K562 (cell line): ENCODE results near the gene ZNF467. TPM values are rescaled to one million over a fixed set of nuclear protein-coding genes. Genes with fewer than 3 reads are reported as not detected.

Experiments used
- CBFA2T3 ChIP-seq: fragments of 450-650 bp; IDR thresholded peaks from 2 replicates; pipeline ENCODE4 v1.6.1; 2017
- CBFB ChIP-seq: sonication (generic); formaldehyde crosslinking; IDR thresholded peaks from 2 replicates; pipeline ENCODE4 v1.4.0; 2020; ENCODE audit warnings: mild to moderate bottlenecking, missing genetic modification reagents
- CBX5 ChIP-seq: IDR thresholded peaks from 2 replicates; pipeline ENCODE4 v1.6.1; 2014; ENCODE audit warnings: low read depth, borderline replicate concordance
- DPF2 ChIP-seq: fragments of 450-650 bp; IDR thresholded peaks from 2 replicates; pipeline ENCODE4 v1.6.1; 2016
- EGR1 ChIP-seq: fragments of 450-650 bp; conservative IDR thresholded peaks from 2 replicates; pipeline ENCODE4 v1.6.1; 2017; ENCODE audit warnings: mild to moderate bottlenecking
- ETS1 ChIP-seq: conservative IDR thresholded peaks from 2 replicates; pipeline ENCODE4 v1.6.1; 2011; ENCODE audit warnings: low read depth, mild to moderate bottlenecking, low read length; ENCODE audit not compliant: control insufficient read depth
- GATA2 ChIP-seq: sonication (generic); formaldehyde crosslinking; IDR thresholded peaks from 2 replicates; pipeline ENCODE4 v1.4.0; 2020; ENCODE audit warnings: mild to moderate bottlenecking, missing genetic modification reagents
- HDAC2 ChIP-seq: fragments of 450-650 bp; IDR thresholded peaks from 2 replicates; pipeline ENCODE4 v1.6.1; 2016; ENCODE audit warnings: mild to moderate bottlenecking
- HNRNPK ChIP-seq: fragments of 200-400 bp; formaldehyde crosslinking; IDR thresholded peaks from one replicate; pipeline ENCODE4 v1.6.1; 2018; ENCODE audit warnings: mild to moderate bottlenecking, low read depth, low read length; ENCODE audit not compliant: poor library complexity, severe bottlenecking
- JUN ChIP-seq, 2 experiments: sonication (generic) in 1 of 2; formaldehyde crosslinking in 1 of 2; IDR thresholded peaks; 2 replicates each; pipeline versions ENCODE4 v1.6.1 to v1.8.0; 2012 to 2022; ENCODE audit warnings: borderline replicate concordance in 2 of 2, mild to moderate bottlenecking in 2 of 2, improper control_type of control experiment in 1 of 2, low read depth in 1 of 2, low read length in 1 of 2, missing genetic modification reagents in 1 of 2
- MEF2D ChIP-seq: conservative IDR thresholded peaks from 2 replicates; pipeline ENCODE4 v1.6.1; 2016; ENCODE audit warnings: low read depth, missing genetic modification characterization, missing compliant biosample characterization
- MTA3 ChIP-seq: fragments of 450-650 bp; formaldehyde crosslinking; IDR thresholded peaks from 2 replicates; pipeline ENCODE4 v1.6.1; 2017; ENCODE audit warnings: mild to moderate bottlenecking, borderline replicate concordance
- NR0B1 ChIP-seq: fragments of 450-650 bp; IDR thresholded peaks from one replicate; pipeline ENCODE4 v1.6.1; 2018; ENCODE audit warnings: mild to moderate bottlenecking, moderate library complexity; ENCODE audit not compliant: partially characterized antibody
- NRF1 ChIP-seq, 2 experiments: fragments of 450-650 bp; IDR thresholded peaks in 1 of 2; conservative IDR thresholded peaks in 1 of 2; 2 replicates each; pipeline ENCODE4 v1.6.1; 2014; ENCODE audit warnings: mild to moderate bottlenecking in 2 of 2
- STAT5A ChIP-seq: IDR thresholded peaks from 2 replicates; pipeline ENCODE4 v1.6.1; 2012; ENCODE audit warnings: low read length, inconsistent platforms, borderline replicate concordance
- ZNF263 ChIP-seq: sonication (generic); formaldehyde crosslinking; IDR thresholded peaks from 2 replicates; pipeline ENCODE4 v1.8.0; 2022; ENCODE audit warnings: mild to moderate bottlenecking, missing genetic modification reagents, borderline replicate concordance
- ZNF311 ChIP-seq: fragments of 250-450 bp; sonication (Bioruptor Pico); IDR thresholded peaks from 2 replicates; pipeline ENCODE4 v1.4.0; 2020; ENCODE audit warnings: mild to moderate bottlenecking, moderate library complexity
- ZNF57 ChIP-seq: fragments of 450-650 bp; formaldehyde crosslinking; IDR thresholded peaks from 2 replicates; pipeline ENCODE4 v1.4.0; 2020; ENCODE audit warnings: mild to moderate bottlenecking, moderate library complexity
- polyA plus RNA-seq, 8 experiments: library from polyadenylated mRNA; depleted of rRNA in 4 of 8; stranded (reverse) in 5 of 8; unstranded in 3 of 8; fragments of >200 nt; fragmentation: Nextera tagmentation in 2 of 8; fragmentation: Illumina TruSeq in 1 of 8; extraction: Ambion mirVana in 2 of 8; extraction: Trizol in 1 of 8; gene quantifications; 2 replicates each; pipeline versions ENCODE4 v1.2.1 to v1.2.3, GENCODE V29; 2011 to 2014; ENCODE audit warnings: inconsistent platforms in 1 of 8, missing spikeins in 1 of 8
- total RNA-seq, 7 experiments: library from RNA; depleted of rRNA in 6 of 7; stranded (reverse); fragments of >200 nt in 6 of 7; fragmentation: Illumina TruSeq in 2 of 7; extraction: Trizol in 2 of 7; gene quantifications; 2 replicates each; pipeline versions ENCODE4 v1.2.1 to v1.2.3, GENCODE V29; 2011 to 2021; ENCODE audit warnings: low replicate concordance in 1 of 7
- TF ChIP-seq, protein P1 (sequence below), 2 experiments: fragments of 450-650 bp in 1 of 2; IDR thresholded peaks; 2 replicates each; pipeline ENCODE4 v1.6.1; 2011 to 2017; ENCODE audit warnings: low read depth in 2 of 2, antibody characterized with exemption in 1 of 2, borderline replicate concordance in 1 of 2, low read length in 1 of 2, mild to moderate bottlenecking in 1 of 2, mixed read lengths in 1 of 2; ENCODE audit not compliant: control insufficient read depth in 1 of 2
- TF ChIP-seq, protein P2 (sequence below): fragments of 450-650 bp; IDR thresholded peaks from 2 replicates; pipeline ENCODE4 v1.7.1; 2018; ENCODE audit warnings: mild to moderate bottlenecking, low read depth; ENCODE audit not compliant: partially characterized antibody

Gene ZNF467
- total and polyA plus RNA-seq, 9 of the 15 experiments (the other 6 are each of a cell fraction or from before 2014, with no cell fraction given) = 0.32 to 14.2 (median 1.7) TPM

DNA sequence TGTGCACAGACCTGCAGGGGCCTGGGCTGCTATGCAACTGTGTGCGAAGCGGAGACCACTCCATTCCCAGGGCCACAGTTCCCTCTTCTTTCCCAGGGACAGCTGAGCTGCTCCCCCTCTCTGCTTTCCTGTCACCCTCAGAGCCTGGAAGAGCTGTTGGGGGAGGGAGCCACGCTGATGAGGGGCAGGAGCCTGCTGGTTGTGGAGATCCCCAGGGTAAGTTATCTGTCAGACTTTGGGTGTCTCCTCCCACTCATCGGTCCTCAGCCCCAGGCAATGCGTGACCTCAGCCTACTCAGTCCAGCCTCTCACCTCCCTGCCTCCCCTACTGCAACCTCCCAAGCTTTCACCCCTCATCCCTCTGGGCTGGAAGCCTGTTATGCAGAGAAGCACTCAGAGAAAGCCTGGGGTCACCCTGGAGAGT lies 53.5 kb downstream of the ZNF467 start (continued):
- TF ChIP-seq, protein P1, sequence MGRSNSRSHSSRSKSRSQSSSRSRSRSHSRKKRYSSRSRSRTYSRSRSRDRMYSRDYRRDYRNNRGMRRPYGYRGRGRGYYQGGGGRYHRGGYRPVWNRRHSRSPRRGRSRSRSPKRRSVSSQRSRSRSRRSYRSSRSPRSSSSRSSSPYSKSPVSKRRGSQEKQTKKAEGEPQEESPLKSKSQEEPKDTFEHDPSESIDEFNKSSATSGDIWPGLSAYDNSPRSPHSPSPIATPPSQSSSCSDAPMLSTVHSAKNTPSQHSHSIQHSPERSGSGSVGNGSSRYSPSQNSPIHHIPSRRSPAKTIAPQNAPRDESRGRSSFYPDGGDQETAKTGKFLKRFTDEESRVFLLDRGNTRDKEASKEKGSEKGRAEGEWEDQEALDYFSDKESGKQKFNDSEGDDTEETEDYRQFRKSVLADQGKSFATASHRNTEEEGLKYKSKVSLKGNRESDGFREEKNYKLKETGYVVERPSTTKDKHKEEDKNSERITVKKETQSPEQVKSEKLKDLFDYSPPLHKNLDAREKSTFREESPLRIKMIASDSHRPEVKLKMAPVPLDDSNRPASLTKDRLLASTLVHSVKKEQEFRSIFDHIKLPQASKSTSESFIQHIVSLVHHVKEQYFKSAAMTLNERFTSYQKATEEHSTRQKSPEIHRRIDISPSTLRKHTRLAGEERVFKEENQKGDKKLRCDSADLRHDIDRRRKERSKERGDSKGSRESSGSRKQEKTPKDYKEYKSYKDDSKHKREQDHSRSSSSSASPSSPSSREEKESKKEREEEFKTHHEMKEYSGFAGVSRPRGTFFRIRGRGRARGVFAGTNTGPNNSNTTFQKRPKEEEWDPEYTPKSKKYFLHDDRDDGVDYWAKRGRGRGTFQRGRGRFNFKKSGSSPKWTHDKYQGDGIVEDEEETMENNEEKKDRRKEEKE (IDR thresholded peaks at IDR 0.05; ENCODE audit: borderline replicate concordance in 1 of 2, control insufficient read depth in 1 of 2, low read depth in 2 of 2, low read length in 1 of 2) = 0 out of 4 replicates have a peak, but pooled peaks of 1 of the 2 experiments have one; percentile 43
- TF ChIP-seq CBFA2T3 (peak; percentile 82), CBX5 (0 out of 2 replicates have a peak, but pooled peaks have one; percentile 46), DPF2 (peak; percentile 57), ZNF311 (CRISPR knock-in tag) (no peak), STAT5A (peak; percentile 31; the same call in 1 of the 2 replicates), MEF2D (no peak), GATA2 (CRISPR knock-in tag) (peak; percentile 24; the same call in 1 of the 2 replicates), JUN (IDR thresholded peaks at IDR 0.05; ENCODE audit: borderline replicate concordance, low read depth, low read length) (peak; percentile 71; the same call in 1 of the 2 replicates), JUN (CRISPR knock-in tag; IDR thresholded peaks at IDR 0.05; ENCODE audit: borderline replicate concordance) (no peak; the same call in 1 of the 2 replicates), HNRNPK (no peak), ZNF57 (CRISPR knock-in tag) (no peak), MTA3 (0 out of 2 replicates have a peak, but pooled peaks have one; percentile 36), NR0B1 (no peak), CBFB (0 out of 2 replicates have a peak, but pooled peaks have one; percentile 41), HDAC2 (0 out of 2 replicates have a peak, but pooled peaks have one; percentile 26), EGR1 (peak; percentile 88), NRF1 (conservative IDR thresholded peaks at IDR 0.05 in 1 of 2, IDR thresholded peaks at IDR 0.05 in 1 of 2) (peak in 1 of 2 experiments; percentile 37; a peak in 2 of 4 replicates), ETS1 (no peak), ZNF263 (peak; percentile 43; the same call in 1 of the 2 replicates)
- TF ChIP-seq, protein P2, sequence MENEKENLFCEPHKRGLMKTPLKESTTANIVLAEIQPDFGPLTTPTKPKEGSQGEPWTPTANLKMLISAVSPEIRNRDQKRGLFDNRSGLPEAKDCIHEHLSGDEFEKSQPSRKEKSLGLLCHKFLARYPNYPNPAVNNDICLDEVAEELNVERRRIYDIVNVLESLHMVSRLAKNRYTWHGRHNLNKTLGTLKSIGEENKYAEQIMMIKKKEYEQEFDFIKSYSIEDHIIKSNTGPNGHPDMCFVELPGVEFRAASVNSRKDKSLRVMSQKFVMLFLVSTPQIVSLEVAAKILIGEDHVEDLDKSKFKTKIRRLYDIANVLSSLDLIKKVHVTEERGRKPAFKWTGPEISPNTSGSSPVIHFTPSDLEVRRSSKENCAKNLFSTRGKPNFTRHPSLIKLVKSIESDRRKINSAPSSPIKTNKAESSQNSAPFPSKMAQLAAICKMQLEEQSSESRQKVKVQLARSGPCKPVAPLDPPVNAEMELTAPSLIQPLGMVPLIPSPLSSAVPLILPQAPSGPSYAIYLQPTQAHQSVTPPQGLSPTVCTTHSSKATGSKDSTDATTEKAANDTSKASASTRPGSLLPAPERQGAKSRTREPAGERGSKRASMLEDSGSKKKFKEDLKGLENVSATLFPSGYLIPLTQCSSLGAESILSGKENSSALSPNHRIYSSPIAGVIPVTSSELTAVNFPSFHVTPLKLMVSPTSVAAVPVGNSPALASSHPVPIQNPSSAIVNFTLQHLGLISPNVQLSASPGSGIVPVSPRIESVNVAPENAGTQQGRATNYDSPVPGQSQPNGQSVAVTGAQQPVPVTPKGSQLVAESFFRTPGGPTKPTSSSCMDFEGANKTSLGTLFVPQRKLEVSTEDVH = no peak
